Endothelial cell of umbilical vein (primary cell): ENCODE results near the gene FAM72C. TPM values are rescaled to one million over a fixed set of nuclear protein-coding genes. Genes with fewer than 3 reads are reported as not detected.
"Not testable (repeated sequence)": the region's sequence is repeated elsewhere in the genome, so short reads cannot be mapped to it uniquely, and the experiment has no call there.

Experiments
- BruUV-seq: library from RNA; stranded (reverse); fragments of 400-500 nt; replicated peaks from 2 replicates; lab custom pipeline; 2021; lab: Mats Ljungman, UMichigan
- CTCF ChIA-PET: fragments of 300-600, 350-600 bp; sonication (Branson Sonifier 250); formaldehyde crosslinking; loops from one replicate; lab custom pipeline; 2021; ENCODE audit warnings: antibody characterized with exemption, inconsistent platforms; lab: Charles Lee
- POLR2A ChIA-PET: fragments of 300-600, 350-600 bp; sonication (Branson Sonifier 250); formaldehyde crosslinking; loops from one replicate; lab custom pipeline; 2021; ENCODE audit warnings: antibody characterized with exemption, inconsistent platforms; lab: Charles Lee
- DNase-seq: peaks from one replicate; pipeline ENCODE4 v3.0.0-alpha.2; 2011; ENCODE audit warnings: low read depth, low spot score
- FAIRE-seq: peaks from 2 replicates; lab custom pipeline; 2011; peaks lifted over from hg19 to GRCh38; lab: Jason Lieb, UNC
- H2AFZ ChIP-seq: 2 replicates; pipeline ENCODE4 v1.6.0; 2012; ENCODE audit warnings: low read depth, low read length, control low read depth, inconsistent platforms
- H3K27ac ChIP-seq: 2 replicates; pipeline ENCODE4 v1.5.1; 2011; ENCODE audit warnings: low read depth, mild to moderate bottlenecking, control low read depth, low read length, moderate library complexity; ENCODE audit not compliant: insufficient read depth
- H3K27me3 ChIP-seq, 2 experiments: 2 replicates each; pipeline versions ENCODE4 v1.6.0 to v1.6.1; 2011; ENCODE audit warnings: low read length in 2 of 2, mixed read lengths in 1 of 2; ENCODE audit not compliant: control insufficient read depth in 2 of 2, insufficient read depth in 2 of 2
- H3K36me3 ChIP-seq, 2 experiments: 2 replicates in 1 of 2; 3 replicates in 1 of 2; pipeline ENCODE4 v1.5.1; 2011; ENCODE audit warnings: low read length in 2 of 2, mild to moderate bottlenecking in 1 of 2, moderate library complexity in 1 of 2; ENCODE audit not compliant: control insufficient read depth in 2 of 2, insufficient read depth in 2 of 2; ENCODE audit errors: extremely low read depth in 1 of 2
- H3K4me1 ChIP-seq: 3 replicates; pipeline ENCODE4 v1.5.1; 2011; ENCODE audit warnings: mild to moderate bottlenecking, low read length; ENCODE audit not compliant: control insufficient read depth, insufficient read depth; ENCODE audit errors: extremely low read depth
- H3K4me2 ChIP-seq: 2 replicates; pipeline ENCODE4 v1.6.1; 2011; ENCODE audit warnings: low read length, control low read depth, mixed read lengths; ENCODE audit not compliant: insufficient read depth
- H3K4me3 ChIP-seq, 3 experiments: fragments of 200-600 bp in 1 of 3; sonication (generic), shearing (Covaris generic) in 1 of 3; replicated peaks in 1 of 3; 2 replicates each; pipeline ENCODE4 v1.5.1; 2011 to 2016; ENCODE audit warnings: control low read depth in 3 of 3, low read length in 3 of 3, mild to moderate bottlenecking in 2 of 3, inconsistent platforms in 1 of 3, low read depth in 1 of 3, moderate library complexity in 1 of 3; ENCODE audit not compliant: insufficient read depth in 1 of 3
- H3K79me2 ChIP-seq: 2 replicates; pipeline ENCODE4 v1.6.0; 2012; ENCODE audit warnings: low read length, inconsistent platforms; ENCODE audit not compliant: control insufficient read depth, insufficient read depth
- H3K9ac ChIP-seq: replicated peaks from 2 replicates; pipeline ENCODE3; 2011; ENCODE audit warnings: low read length, control low read depth; ENCODE audit not compliant: insufficient read depth; ENCODE audit errors: extremely low read depth
- H3K9me1 ChIP-seq: replicated peaks from 3 replicates; pipeline ENCODE4 v1.6.0; 2011; ENCODE audit warnings: mild to moderate bottlenecking, low read length; ENCODE audit not compliant: control insufficient read depth, insufficient read depth; ENCODE audit errors: extremely low read depth
- H3K9me3 ChIP-seq: replicated peaks from 2 replicates; pipeline ENCODE4 v1.5.1; 2012; ENCODE audit warnings: low read length, inconsistent platforms; ENCODE audit not compliant: control insufficient read depth, insufficient read depth
- H4K20me1 ChIP-seq: replicated peaks from 2 replicates; pipeline ENCODE3; 2011; ENCODE audit warnings: mild to moderate bottlenecking, low read length; ENCODE audit not compliant: control insufficient read depth, insufficient read depth; ENCODE audit errors: extremely low read depth
- dilution Hi-C: fragments of 300-500 bp; cut with MboI; formaldehyde crosslinking; loops from one replicate; pipeline ENCODE4 v1.15.0; 2019; ENCODE audit warnings: low sequenced_read_pairs; ENCODE audit not compliant: extremely low pct_ligation_motif_present
- intact Hi-C: fragments of 100-400 bp; cut with micrococcal nuclease; formaldehyde crosslinking; loops from one replicate; pipeline ENCODE4 v1.10.0; 2022
- polyA plus RNA-seq, 4 experiments: library from polyadenylated mRNA; depleted of rRNA in 3 of 4; stranded (reverse) in 3 of 4; unstranded in 1 of 4; fragments of >200 nt; gene quantifications; 2 replicates each; pipeline versions ENCODE4 v1.2.1 to v1.2.3, GENCODE V29; 2011 to 2012; ENCODE audit warnings: missing spikeins in 1 of 4
- total RNA-seq: library from RNA; stranded (reverse); gene quantifications from 2 replicates; pipeline ENCODE4 v1.2.3, GENCODE V29; 2021

The FAM72C gene
- total and polyA plus RNA-seq, 2 donors (not counting 3 experiments of a cell fraction or from before 2014, with no cell fraction given), result 0.70 to 3.6 TPM

DNA sequence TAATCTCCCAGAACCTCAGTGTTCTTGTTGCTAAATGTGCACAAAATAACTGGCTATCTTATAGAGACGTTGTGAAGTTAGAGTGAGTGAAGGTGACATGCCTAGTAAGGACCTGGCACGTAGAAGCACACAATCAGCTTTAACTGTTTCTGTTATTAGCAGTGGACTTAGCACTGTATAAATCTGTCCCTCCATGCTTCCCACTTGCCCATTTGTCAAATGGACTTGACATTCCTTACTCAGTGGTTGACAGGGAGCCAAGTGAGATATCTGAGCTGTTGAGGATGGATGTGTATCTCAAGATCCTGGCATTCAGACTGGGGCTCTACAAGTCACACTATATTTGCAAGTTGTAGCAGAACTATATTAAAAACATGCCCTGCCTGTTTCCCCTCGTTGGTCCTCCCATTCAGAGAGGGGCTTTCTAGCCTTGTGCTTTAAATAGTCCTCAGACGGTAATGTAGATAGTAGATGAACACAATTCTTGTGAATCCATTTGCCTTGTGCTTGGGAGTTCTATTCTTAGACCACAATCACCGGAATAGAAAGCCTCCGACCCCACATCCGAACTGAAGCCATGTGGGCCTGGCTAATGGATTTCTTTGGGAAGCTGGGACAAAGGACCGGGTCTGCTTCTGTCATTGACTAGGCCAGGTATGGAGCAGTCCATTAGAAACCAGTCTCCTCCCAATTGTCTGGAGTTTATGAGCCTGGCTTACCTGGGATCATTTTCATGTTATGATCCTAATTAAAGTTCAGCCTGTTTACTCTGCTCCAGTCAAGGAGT lies 43.6 kb upstream of the FAM72C start:
- peak; percentile 40 for DNase-seq
- CTCF ChIA-PET, result not testable (repeated sequence)

GRCh38 chr1:144014528-144014927 lies 42.7 kb upstream of the FAM72C start:
- FAIRE-seq, DNase-seq, BruUV-seq: not testable (repeated sequence)

More for the DNA sequence above, 43.6 kb upstream of the FAM72C start:
- intact Hi-C loops, H3K27ac ChIP-seq, H3K36me3 ChIP-seq, FAIRE-seq, H3K4me2 ChIP-seq, H3K9ac ChIP-seq, H3K4me3 ChIP-seq, H3K9me1 ChIP-seq, H4K20me1 ChIP-seq, H3K4me1 ChIP-seq, H2AFZ ChIP-seq, BruUV-seq, dilution Hi-C loops, POLR2A ChIA-PET, H3K9me3 ChIP-seq, H3K27me3 ChIP-seq, H3K79me2 ChIP-seq: not testable (repeated sequence)

GRCh38 chr1:144014121-144014520 lies 42.3 kb upstream of the FAM72C start:
- H3K27me3 ChIP-seq, dilution Hi-C loops, H3K4me3 ChIP-seq, intact Hi-C loops, H3K9me3 ChIP-seq, DNase-seq, H3K36me3 ChIP-seq, H3K4me2 ChIP-seq, H3K79me2 ChIP-seq, POLR2A ChIA-PET, H3K4me1 ChIP-seq, H3K27ac ChIP-seq, BruUV-seq, CTCF ChIA-PET, H3K9me1 ChIP-seq, H2AFZ ChIP-seq, FAIRE-seq, H4K20me1 ChIP-seq, H3K9ac ChIP-seq: not testable (repeated sequence)

More at GRCh38 chr1:144014528-144014927, 42.7 kb upstream of the FAM72C start:
- H3K9me1 ChIP-seq, H3K4me2 ChIP-seq, H3K4me3 ChIP-seq, POLR2A ChIA-PET, H3K4me1 ChIP-seq, H2AFZ ChIP-seq, H3K79me2 ChIP-seq, H3K27ac ChIP-seq, H4K20me1 ChIP-seq, CTCF ChIA-PET, H3K9ac ChIP-seq, H3K36me3 ChIP-seq, intact Hi-C loops, H3K9me3 ChIP-seq, H3K27me3 ChIP-seq, dilution Hi-C loops: not testable (repeated sequence)

DNA sequence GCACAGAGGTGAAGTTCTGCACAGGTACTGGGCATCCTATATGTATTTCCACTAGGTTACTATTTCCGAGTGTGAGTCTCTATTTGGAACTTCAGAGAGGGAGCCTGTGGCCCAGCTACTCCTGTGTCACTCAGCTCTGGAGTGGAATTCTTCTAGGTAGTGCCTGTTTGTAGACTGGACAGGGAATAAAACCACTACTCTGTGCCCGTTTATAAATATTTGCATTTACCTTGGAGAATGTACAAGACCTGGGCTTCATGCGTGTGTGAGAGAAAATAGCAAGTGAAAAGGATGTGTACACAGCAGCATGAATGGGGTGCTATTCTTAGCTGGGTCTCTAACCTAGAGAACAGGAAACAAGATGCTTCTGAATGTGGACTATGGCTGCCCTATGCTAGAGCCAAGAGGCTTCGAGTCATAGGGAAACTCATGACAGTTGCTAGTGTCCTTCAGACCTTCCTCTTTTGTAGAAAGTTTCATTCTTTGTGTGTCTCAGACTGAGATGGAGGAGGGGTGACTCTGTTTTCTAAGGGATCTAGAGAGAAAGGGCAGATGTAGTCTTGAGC lies 40.5 kb upstream of the FAM72C start:
- H3K27ac ChIP-seq, H3K4me3 ChIP-seq, FAIRE-seq, H2AFZ ChIP-seq, H3K9me3 ChIP-seq, H3K36me3 ChIP-seq, H3K27me3 ChIP-seq, H3K4me1 ChIP-seq, H3K4me2 ChIP-seq, dilution Hi-C loops, H3K9ac ChIP-seq, CTCF ChIA-PET, H3K9me1 ChIP-seq, intact Hi-C loops, BruUV-seq, H3K79me2 ChIP-seq, POLR2A ChIA-PET, DNase-seq, H4K20me1 ChIP-seq: not testable (repeated sequence)
